KOPT-K1 (cell line): ENCODE data around the gene ZNRF1.
A peak's percentile ranks its signal among the peaks of the same experiment; 100 is the strongest.

Experiments
- H3K27ac ChIP-seq: fragments of 200-600 bp; sonication (generic); 2 replicates; pipeline ENCODE4 v1.5.1; 2016; ENCODE audit warnings: antibody characterized with exemption, mild to moderate bottlenecking, low read depth, low read length; ENCODE audit not compliant: poor library complexity, severe bottlenecking
- H3K36me3 ChIP-seq: fragments of 200-600 bp; sonication (generic); 2 replicates; pipeline ENCODE4 v1.5.1; 2017; ENCODE audit warnings: antibody characterized with exemption, mild to moderate bottlenecking, low read length, moderate library complexity; ENCODE audit not compliant: insufficient read depth
- H3K9me3 ChIP-seq: fragments of 200-600 bp; sonication (generic); 2 replicates; pipeline ENCODE4 v1.5.1; 2017; ENCODE audit warnings: antibody characterized with exemption, low read length, mild to moderate bottlenecking; ENCODE audit not compliant: insufficient read depth, poor library complexity, severe bottlenecking

Gene ZNRF1

GRCh38 chr16:75068085-75069031 is 69.5 kb downstream of the ZNRF1 start:
- H3K9me3 ChIP-seq: no peaks in the 10 kb centered on the region
- H3K27ac ChIP-seq: peak overlapping the region; percentile 96
- H3K36me3 ChIP-seq: no peaks in the 10 kb centered on the region

GRCh38 chr16:75070012-75070841 is 71.4 kb downstream of the ZNRF1 start:
- no peaks in the 10 kb centered on the region for H3K36me3 ChIP-seq
- peak overlapping the region; percentile 96 for H3K27ac ChIP-seq
- no peaks in the 10 kb centered on the region for H3K9me3 ChIP-seq

- no peaks in the 10 kb centered on the region for H3K9me3 ChIP-seq
- H3K36me3 ChIP-seq: no peaks in the 10 kb centered on the region
- peak overlapping the region; percentile 96 for H3K27ac ChIP-seq
Observed at GRCh38 chr16:75071621-75072020, 72.8 kb downstream of the ZNRF1 start.

- Histone ChIP-seq H3K36me3 (no peaks in the 10 kb centered on the region), H3K9me3 (no peaks in the 10 kb centered on the region), H3K27ac (peak overlapping the region; percentile 96)
Observed at GRCh38 chr16:75072239-75072947, 73.6 kb downstream of the ZNRF1 start.

- peak overlapping the region; percentile 96 for H3K27ac ChIP-seq
- 0 out of 2 replicates have a peak, but pooled peaks cover 4% of the 10 kb centered on the region for H3K36me3 ChIP-seq
- H3K9me3 ChIP-seq: no peaks in the 10 kb centered on the region
Observed at GRCh38 chr16:75073545-75074303, 74.9 kb downstream of the ZNRF1 start.

- H3K36me3 ChIP-seq: peaks cover 10% of the 10 kb centered on the region; the same call in 1 of the 2 replicates
- H3K27ac ChIP-seq: peak overlapping the region; percentile 96
- no peaks in the 10 kb centered on the region for H3K9me3 ChIP-seq
Observed at GRCh38 chr16:75074304-75074793, 75.5 kb downstream of the ZNRF1 start.

GRCh38 chr16:75074920-75075687 is 76.3 kb downstream of the ZNRF1 start:
- Histone ChIP-seq H3K9me3 (no peaks in the 10 kb centered on the region), H3K27ac (peak overlapping the region; percentile 96), H3K36me3 (peaks cover 13% of the 10 kb centered on the region; the same call in 1 of the 2 replicates)

GRCh38 chr16:75075688-75076268 is 77.0 kb downstream of the ZNRF1 start:
- Histone ChIP-seq H3K36me3 (peaks cover 13% of the 10 kb centered on the region; the same call in 1 of the 2 replicates), H3K9me3 (no peaks in the 10 kb centered on the region), H3K27ac (peak overlapping the region; percentile 96)

GRCh38 chr16:75078886-75079285 is 80.1 kb downstream of the ZNRF1 start:
- Histone ChIP-seq H3K27ac (peak overlapping the region; percentile 96), H3K36me3 (peaks cover 13% of the 10 kb centered on the region; the same call in 1 of the 2 replicates), H3K9me3 (no peaks in the 10 kb centered on the region)

- peak overlapping the region; percentile 96 for H3K27ac ChIP-seq
- peaks cover 14% of the 10 kb centered on the region; the same call in 1 of the 2 replicates for H3K36me3 ChIP-seq
- no peaks in the 10 kb centered on the region for H3K9me3 ChIP-seq
Observed at GRCh38 chr16:75079346-75079926, 80.6 kb downstream of the ZNRF1 start.

GRCh38 chr16:75080205-75081029 is 81.6 kb downstream of the ZNRF1 start:
- Histone ChIP-seq H3K9me3 (no peaks in the 10 kb centered on the region), H3K36me3 (peaks cover 17% of the 10 kb centered on the region), H3K27ac (peak overlapping the region; percentile 96)

GRCh38 chr16:75081179-75081859 is 82.5 kb downstream of the ZNRF1 start:
- H3K36me3 ChIP-seq: peaks cover 24% of the 10 kb centered on the region

More at GRCh38 chr16:75081179-75081859, 82.5 kb downstream of the ZNRF1 start:
- Histone ChIP-seq H3K27ac (peak overlapping the region; percentile 74), H3K9me3 (no peaks in the 10 kb centered on the region)
